Activated B cell treated with CpG ODN at 0.5 μM for 24 hours (primary cell): ENCODE results near the gene SUGCT. TPM values are rescaled to one million over a fixed set of nuclear protein-coding genes. Genes with fewer than 3 reads are reported as not detected.

Experiments
- ATAC-seq: fragments of 200-7000 bp; cut with Tn5 transposase; one replicate; pipeline ENCODE4 v1.10.0; 2021; ENCODE audit warnings: low read depth, mild to moderate bottlenecking, moderate library complexity
- CTCF ChIA-PET: fragments of 350-600 bp; sonication (Branson Sonifier 250); formaldehyde crosslinking; loops from one replicate; lab custom pipeline; 2021; ENCODE audit warnings: antibody characterized with exemption; lab: Charles Lee
- POLR2A ChIA-PET: fragments of 350-600 bp; sonication (Branson Sonifier 250); formaldehyde crosslinking; loops from one replicate; lab custom pipeline; 2021; ENCODE audit warnings: antibody characterized with exemption; lab: Charles Lee
- DNase-seq: peaks from one replicate; pipeline ENCODE4 v3.0.0; 2022
- H3K27ac Mint-ChIP-seq: one replicate; pipeline ENCODE4 v1.8.0; 2020; ENCODE audit warnings: mixed read lengths
- H3K27me3 Mint-ChIP-seq: one replicate; pipeline ENCODE4 v1.8.0; 2021; ENCODE audit warnings: mixed read lengths
- H3K36me3 Mint-ChIP-seq: one replicate; pipeline ENCODE4 v1.8.0; 2021; ENCODE audit warnings: low read depth, mixed read lengths
- H3K4me1 Mint-ChIP-seq: one replicate; pipeline ENCODE4 v1.8.0; 2021; ENCODE audit warnings: mixed read lengths
- H3K4me3 Mint-ChIP-seq: one replicate; pipeline ENCODE4 v1.8.0; 2020; ENCODE audit warnings: mild to moderate bottlenecking, mixed read lengths
- H3K9me3 Mint-ChIP-seq: one replicate; pipeline ENCODE4 v1.8.0; 2020; ENCODE audit warnings: mixed read lengths
- intact Hi-C: fragments of 100-400 bp; cut with micrococcal nuclease; formaldehyde crosslinking; loops from one replicate; pipeline ENCODE4 v1.15.1; 2024
- total RNA-seq: library from RNA; stranded (reverse); gene quantifications from 2 replicates; pipeline ENCODE4 v1.2.3, GENCODE V29; 2022
- TF ChIP-seq, protein P1 (sequence below): fragments of 200-600 bp; IDR thresholded peaks from one replicate; pipeline ENCODE4 v1.8.0; 2022; ENCODE audit warnings: antibody characterized with exemption, mild to moderate bottlenecking

SUGCT gene
- total RNA-seq, 1 donor from 2014 or later, result 1.3 TPM

DNA sequence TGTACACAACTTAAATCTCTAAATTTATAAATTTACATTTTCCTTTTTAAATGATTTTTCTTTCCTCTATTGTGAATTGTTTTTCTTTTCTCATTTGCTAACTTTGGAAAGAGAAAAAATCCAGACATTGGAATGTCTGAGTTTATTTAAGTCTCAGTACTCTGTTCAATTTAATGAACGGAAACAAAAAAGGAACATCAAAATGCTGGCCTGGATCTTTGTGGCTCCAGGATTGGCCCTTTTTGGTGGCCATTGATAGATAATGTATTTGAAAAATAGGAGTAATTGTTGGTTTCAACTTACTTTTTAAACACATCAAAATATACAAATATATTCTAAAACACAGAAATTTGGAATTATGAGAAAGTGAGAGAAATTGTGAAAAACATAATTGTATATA lies 336.0 kb downstream of the SUGCT start:
- intact Hi-C loops, result no loop called here
- no peaks in the 10 kb centered on the region for H3K27me3 Mint-ChIP-seq
- H3K9me3 Mint-ChIP-seq, result no peaks in the 10 kb centered on the region
- H3K27ac Mint-ChIP-seq, result no peak overlapping the region
- H3K4me1 Mint-ChIP-seq, result no peaks in the 10 kb centered on the region
- ChIA-PET CTCF (no interaction called here), POLR2A (no interaction called here)
- DNase-seq (no peak), ATAC-seq (no peak)
- no peaks in the 10 kb centered on the region for H3K36me3 Mint-ChIP-seq
- no peak overlapping the region for H3K4me3 Mint-ChIP-seq
- TF ChIP-seq, protein P1, sequence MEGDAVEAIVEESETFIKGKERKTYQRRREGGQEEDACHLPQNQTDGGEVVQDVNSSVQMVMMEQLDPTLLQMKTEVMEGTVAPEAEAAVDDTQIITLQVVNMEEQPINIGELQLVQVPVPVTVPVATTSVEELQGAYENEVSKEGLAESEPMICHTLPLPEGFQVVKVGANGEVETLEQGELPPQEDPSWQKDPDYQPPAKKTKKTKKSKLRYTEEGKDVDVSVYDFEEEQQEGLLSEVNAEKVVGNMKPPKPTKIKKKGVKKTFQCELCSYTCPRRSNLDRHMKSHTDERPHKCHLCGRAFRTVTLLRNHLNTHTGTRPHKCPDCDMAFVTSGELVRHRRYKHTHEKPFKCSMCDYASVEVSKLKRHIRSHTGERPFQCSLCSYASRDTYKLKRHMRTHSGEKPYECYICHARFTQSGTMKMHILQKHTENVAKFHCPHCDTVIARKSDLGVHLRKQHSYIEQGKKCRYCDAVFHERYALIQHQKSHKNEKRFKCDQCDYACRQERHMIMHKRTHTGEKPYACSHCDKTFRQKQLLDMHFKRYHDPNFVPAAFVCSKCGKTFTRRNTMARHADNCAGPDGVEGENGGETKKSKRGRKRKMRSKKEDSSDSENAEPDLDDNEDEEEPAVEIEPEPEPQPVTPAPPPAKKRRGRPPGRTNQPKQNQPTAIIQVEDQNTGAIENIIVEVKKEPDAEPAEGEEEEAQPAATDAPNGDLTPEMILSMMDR, result no peak

DNA sequence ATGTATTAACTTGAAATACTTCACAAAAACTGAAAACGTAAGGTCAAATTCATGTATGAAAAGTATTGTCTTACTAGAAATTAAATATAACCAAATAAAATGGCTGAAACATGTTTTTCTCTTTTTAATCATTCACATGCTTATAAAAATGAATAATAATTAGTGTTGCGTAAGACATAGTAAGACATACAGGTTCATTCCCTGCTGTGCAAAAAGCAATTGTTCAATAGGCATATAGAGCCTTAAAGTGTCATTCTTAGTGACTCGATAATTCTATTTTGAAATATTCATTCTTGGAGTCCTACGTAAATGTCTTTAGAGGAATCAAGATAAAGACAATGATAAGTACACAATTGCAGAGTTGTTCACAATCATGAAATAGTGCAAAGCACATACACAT lies 337.1 kb downstream of the SUGCT start:
- Mint-ChIP-seq H3K36me3 (no peaks in the 10 kb centered on the region), H3K4me3 (no peak overlapping the region), H3K27ac (no peak overlapping the region), H3K9me3 (no peaks in the 10 kb centered on the region), H3K27me3 (no peaks in the 10 kb centered on the region), H3K4me1 (no peaks in the 10 kb centered on the region)
- POLR2A ChIA-PET, result no interaction called here
- intact Hi-C loops, result no loop called here
- CTCF ChIA-PET, result no interaction called here
- ATAC-seq, result no peak
- no peak for DNase-seq
- TF ChIP-seq, protein P1, result no peak

- ATAC-seq (no peak), DNase-seq (no peak)
- ChIA-PET POLR2A (no interaction called here), CTCF (no interaction called here)
- H3K36me3 Mint-ChIP-seq, result no peaks in the 10 kb centered on the region
- no peak overlapping the region for H3K27ac Mint-ChIP-seq
- intact Hi-C loops, result no loop called here
- no peaks in the 10 kb centered on the region for H3K27me3 Mint-ChIP-seq
- TF ChIP-seq, protein P1, result no peak
- no peaks in the 10 kb centered on the region for H3K4me1 Mint-ChIP-seq
- H3K9me3 Mint-ChIP-seq, result no peaks in the 10 kb centered on the region
- no peak overlapping the region for H3K4me3 Mint-ChIP-seq
These were observed 340.2 kb downstream of the SUGCT start for GRCh38 chr7:40474790-40475680.

GRCh38 chr7:40475681-40475982 lies 340.8 kb downstream of the SUGCT start:
- Mint-ChIP-seq H3K36me3 (no peaks in the 10 kb centered on the region), H3K27me3 (no peaks in the 10 kb centered on the region), H3K4me1 (no peaks in the 10 kb centered on the region), H3K9me3 (no peaks in the 10 kb centered on the region), H3K4me3 (no peak overlapping the region), H3K27ac (no peak overlapping the region)
- no peak for ATAC-seq
- ChIA-PET POLR2A (no interaction called here), CTCF (no interaction called here)
- TF ChIP-seq, protein P1, result no peak
- intact Hi-C loops, result no loop called here
- DNase-seq, result no peak

DNA sequence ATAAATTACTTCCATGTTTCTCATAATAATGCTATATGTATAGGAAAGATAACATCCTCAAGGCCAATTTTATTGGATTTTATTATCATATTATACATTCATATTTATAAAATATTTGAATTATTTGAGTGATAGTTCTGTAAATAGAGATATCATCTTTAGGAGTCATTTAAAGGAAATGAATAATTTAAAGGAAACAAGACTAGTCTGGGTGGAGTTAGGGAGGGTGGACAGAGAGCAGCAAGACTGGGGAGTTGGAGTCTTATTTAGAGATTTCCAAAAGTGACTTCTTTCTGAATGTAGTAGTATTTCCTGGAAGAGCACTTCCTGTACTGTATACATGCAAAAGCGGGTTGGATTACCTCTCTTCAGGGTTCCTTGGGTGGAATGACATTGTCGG lies 342.3 kb downstream of the SUGCT start:
- Mint-ChIP-seq H3K36me3 (no peaks in the 10 kb centered on the region), H3K4me1 (no peaks in the 10 kb centered on the region), H3K27me3 (no peaks in the 10 kb centered on the region), H3K4me3 (no peak overlapping the region), H3K27ac (no peak overlapping the region), H3K9me3 (no peaks in the 10 kb centered on the region)
- intact Hi-C loops, result no loop called here
- TF ChIP-seq, protein P1, result no peak
- ATAC-seq (no peak), DNase-seq (no peak)
- ChIA-PET CTCF (no interaction called here), POLR2A (no interaction called here)
